Testis (tissue), 2 donors: ENCODE results near the gene TM9SF4.

Source experiments
- POLR2A ChIP-seq: fragments of 450-650 bp; IDR thresholded peaks from one replicate; pipeline ENCODE4 v1.6.1; 2017; ENCODE audit warnings: antibody characterized with exemption, mild to moderate bottlenecking, moderate library complexity
- TF ChIP-seq, protein P1 (sequence below), 3 experiments: fragments of 450-650 bp in 2 of 3; fragments of 200-600 bp in 1 of 3; sonication (generic) in 1 of 3; IDR thresholded peaks; one replicate each; pipeline ENCODE4 v1.5.1; 2016 to 2019; ENCODE audit warnings: antibody characterized with exemption in 3 of 3, mild to moderate bottlenecking in 2 of 3, moderate library complexity in 1 of 3

DNA sequence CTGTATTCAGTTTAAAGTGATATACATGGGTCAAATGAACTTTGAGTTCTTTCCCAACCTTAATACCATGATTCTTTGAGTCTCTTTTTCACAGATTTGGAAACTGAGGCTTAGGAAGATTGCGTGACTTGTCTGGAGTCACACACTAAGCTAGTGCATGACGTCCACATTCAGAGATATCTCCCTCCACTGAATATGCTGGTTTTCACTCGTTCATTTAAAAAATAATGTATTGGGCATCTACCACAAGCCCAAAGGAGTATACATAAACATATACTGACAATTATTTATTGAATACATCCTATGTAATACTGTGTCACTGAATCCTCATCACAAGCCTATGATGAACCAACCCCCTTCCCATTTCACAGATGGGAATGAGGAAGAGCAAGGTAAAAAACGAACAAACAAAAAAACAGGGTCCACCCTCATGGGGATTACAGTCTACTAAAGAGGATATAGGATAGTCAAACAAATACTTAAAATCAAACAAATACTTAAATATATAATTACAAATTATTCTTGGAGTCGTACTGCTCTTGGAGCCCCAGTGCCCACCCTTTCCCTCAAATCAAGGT, 611 bp upstream of the TM9SF4 start:
- TF ChIP-seq, protein P1, sequence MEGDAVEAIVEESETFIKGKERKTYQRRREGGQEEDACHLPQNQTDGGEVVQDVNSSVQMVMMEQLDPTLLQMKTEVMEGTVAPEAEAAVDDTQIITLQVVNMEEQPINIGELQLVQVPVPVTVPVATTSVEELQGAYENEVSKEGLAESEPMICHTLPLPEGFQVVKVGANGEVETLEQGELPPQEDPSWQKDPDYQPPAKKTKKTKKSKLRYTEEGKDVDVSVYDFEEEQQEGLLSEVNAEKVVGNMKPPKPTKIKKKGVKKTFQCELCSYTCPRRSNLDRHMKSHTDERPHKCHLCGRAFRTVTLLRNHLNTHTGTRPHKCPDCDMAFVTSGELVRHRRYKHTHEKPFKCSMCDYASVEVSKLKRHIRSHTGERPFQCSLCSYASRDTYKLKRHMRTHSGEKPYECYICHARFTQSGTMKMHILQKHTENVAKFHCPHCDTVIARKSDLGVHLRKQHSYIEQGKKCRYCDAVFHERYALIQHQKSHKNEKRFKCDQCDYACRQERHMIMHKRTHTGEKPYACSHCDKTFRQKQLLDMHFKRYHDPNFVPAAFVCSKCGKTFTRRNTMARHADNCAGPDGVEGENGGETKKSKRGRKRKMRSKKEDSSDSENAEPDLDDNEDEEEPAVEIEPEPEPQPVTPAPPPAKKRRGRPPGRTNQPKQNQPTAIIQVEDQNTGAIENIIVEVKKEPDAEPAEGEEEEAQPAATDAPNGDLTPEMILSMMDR (IDR thresholded peaks at IDR 0.05) = no peak
- TF ChIP-seq POLR2A = no peak
